ENCODE measurements around the gene B4GALNT2.

Gene B4GALNT2

DNA sequence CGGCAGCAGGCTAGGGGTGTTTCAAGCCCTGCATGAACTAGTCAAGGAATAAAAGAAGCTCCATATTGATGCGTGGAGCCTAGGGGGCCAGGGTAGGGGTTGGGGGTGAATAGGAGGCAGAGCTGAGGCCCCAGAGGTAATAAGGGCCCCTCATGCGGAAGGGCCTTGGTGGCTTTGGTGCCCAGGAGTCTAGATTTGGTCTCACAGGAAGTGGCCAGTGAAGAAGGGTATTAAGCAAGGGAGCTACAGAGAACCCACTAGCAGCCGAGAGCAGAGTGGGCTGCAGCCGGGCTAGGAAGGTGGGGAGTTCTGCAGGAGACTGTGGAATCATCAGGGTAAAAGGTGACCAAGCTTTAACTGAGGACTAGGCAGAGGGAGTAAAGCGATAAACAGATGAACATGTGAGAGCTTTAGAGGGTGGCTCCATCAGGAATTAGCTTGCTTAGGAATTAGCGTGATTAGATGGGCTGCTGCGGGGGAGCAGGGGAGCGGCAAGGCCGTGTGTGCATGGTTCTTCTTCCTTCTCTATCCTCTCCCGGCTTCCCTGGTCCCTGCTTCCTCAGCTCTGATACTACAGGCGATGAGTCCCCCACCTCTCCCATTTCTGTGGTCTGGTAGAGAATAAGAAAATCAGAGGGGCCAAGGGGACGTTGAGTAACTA is 68.0 kb downstream of the B4GALNT2 start:
- no peak for TF ChIP-seq CTCF (IDR thresholded peaks at IDR 0.05; ENCODE audit: insufficient read depth, low read length, poor library complexity, severe bottlenecking)
- Histone ChIP-seq H3K36me3 (ENCODE audit: control insufficient read depth, insufficient read depth, low read length) (peaks cover 2% of the 10 kb centered on the region), H3K27me3 (replicated peaks; ENCODE audit: control insufficient read depth, insufficient read depth, low read length) (no peaks in the 10 kb centered on the region), H3K4me3 (replicated peaks; ENCODE audit: low read depth, low read length) (no peak overlapping the region)
- no peak for DNase-seq (ENCODE audit: extremely low read depth, insufficient read length)

GRCh38 chr17:49201481-49201927 is 68.9 kb downstream of the B4GALNT2 start:
- no peak for TF ChIP-seq CTCF (IDR thresholded peaks at IDR 0.05; ENCODE audit: insufficient read depth, low read length, poor library complexity, severe bottlenecking)
- Histone ChIP-seq H3K36me3 (ENCODE audit: control insufficient read depth, insufficient read depth, low read length) (peaks cover 2% of the 10 kb centered on the region), H3K27me3 (replicated peaks; ENCODE audit: control insufficient read depth, insufficient read depth, low read length) (no peaks in the 10 kb centered on the region), H3K4me3 (replicated peaks; ENCODE audit: low read depth, low read length) (no peak overlapping the region)
- no peak for DNase-seq (ENCODE audit: extremely low read depth, insufficient read length)

DNA sequence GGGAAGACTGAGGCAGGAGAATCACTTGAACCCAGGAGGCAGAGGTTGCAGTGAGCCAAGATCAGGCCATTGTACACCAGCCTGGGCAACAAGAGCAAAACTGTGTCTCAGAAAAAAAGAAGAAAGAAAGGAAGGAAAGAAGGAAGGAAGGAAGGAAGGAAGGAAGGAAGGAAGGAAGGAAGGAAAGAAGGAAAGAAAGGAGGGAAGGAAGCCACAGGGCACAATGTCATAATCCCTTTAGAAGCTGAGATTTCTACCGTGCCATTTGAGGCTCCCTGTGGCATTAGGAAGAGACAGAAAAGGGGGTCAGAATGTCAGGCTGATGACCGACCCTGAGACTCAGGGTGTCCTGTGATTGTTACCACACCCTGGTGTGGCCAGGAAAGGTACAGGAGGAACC is 71.2 kb downstream of the B4GALNT2 start:
- no peak for TF ChIP-seq CTCF (IDR thresholded peaks at IDR 0.05; ENCODE audit: insufficient read depth, low read length, poor library complexity, severe bottlenecking)
- DNase-seq (ENCODE audit: extremely low read depth, insufficient read length): no peak
- peaks cover 3% of the 10 kb centered on the region for H3K36me3 ChIP-seq (ENCODE audit: control insufficient read depth, insufficient read depth, low read length)
- no peaks in the 10 kb centered on the region for H3K27me3 ChIP-seq (replicated peaks; ENCODE audit: control insufficient read depth, insufficient read depth, low read length)
- H3K4me3 ChIP-seq (replicated peaks; ENCODE audit: low read depth, low read length): no peak overlapping the region

GRCh38 chr17:49204516-49204915 is 71.9 kb downstream of the B4GALNT2 start:
- TF ChIP-seq CTCF (IDR thresholded peaks at IDR 0.05; ENCODE audit: insufficient read depth, low read length, poor library complexity, severe bottlenecking): no peak
- DNase-seq (ENCODE audit: extremely low read depth, insufficient read length): no peak
- no peak overlapping the region for H3K4me3 ChIP-seq (replicated peaks; ENCODE audit: low read depth, low read length)
- peaks cover 3% of the 10 kb centered on the region for H3K36me3 ChIP-seq (ENCODE audit: control insufficient read depth, insufficient read depth, low read length)
- no peaks in the 10 kb centered on the region for H3K27me3 ChIP-seq (replicated peaks; ENCODE audit: control insufficient read depth, insufficient read depth, low read length)

DNA sequence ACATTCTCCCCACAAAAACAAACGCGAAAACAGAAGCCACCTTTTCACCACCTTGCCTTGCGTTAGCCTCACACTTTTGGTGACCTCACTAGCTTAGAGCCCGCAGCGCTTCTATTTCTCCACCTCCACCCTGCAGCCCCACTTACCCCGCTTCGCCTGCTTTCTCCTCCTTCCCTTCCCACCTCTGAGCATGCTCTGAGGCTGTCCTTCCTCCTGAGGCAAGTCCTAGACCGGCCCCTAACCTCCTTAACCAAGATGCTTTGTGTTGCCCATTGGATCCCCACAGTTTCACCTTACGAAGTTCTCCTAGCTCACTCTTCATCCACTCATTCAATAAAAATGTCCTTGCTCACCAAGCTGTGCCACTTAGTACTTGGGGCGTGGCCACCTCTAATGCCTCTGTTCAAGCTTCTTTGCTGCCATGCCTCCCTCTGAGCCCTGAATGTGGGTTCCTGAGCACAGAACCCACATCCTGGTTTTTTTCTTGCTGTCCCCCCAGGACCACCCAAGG is 76.5 kb downstream of the B4GALNT2 start:
- H3K4me3 ChIP-seq (replicated peaks; ENCODE audit: low read depth, low read length): no peak overlapping the region
- H3K36me3 ChIP-seq (ENCODE audit: control insufficient read depth, insufficient read depth, low read length): peaks cover 1% of the 10 kb centered on the region; the same call in 1 of the 2 replicates
- no peak for TF ChIP-seq CTCF (IDR thresholded peaks at IDR 0.05; ENCODE audit: insufficient read depth, low read length, poor library complexity, severe bottlenecking)
- H3K27me3 ChIP-seq (replicated peaks; ENCODE audit: control insufficient read depth, insufficient read depth, low read length): no peaks in the 10 kb centered on the region
- no peak for DNase-seq (ENCODE audit: extremely low read depth, insufficient read length)
